ENCODE data around the gene DCAF5. TPM values are rescaled to one million over a fixed set of nuclear protein-coding genes. Genes with fewer than 3 reads are reported as not detected.

The DCAF5 gene
- total RNA-seq, 1 donor from 2014 or later = 92.5 TPM

DNA sequence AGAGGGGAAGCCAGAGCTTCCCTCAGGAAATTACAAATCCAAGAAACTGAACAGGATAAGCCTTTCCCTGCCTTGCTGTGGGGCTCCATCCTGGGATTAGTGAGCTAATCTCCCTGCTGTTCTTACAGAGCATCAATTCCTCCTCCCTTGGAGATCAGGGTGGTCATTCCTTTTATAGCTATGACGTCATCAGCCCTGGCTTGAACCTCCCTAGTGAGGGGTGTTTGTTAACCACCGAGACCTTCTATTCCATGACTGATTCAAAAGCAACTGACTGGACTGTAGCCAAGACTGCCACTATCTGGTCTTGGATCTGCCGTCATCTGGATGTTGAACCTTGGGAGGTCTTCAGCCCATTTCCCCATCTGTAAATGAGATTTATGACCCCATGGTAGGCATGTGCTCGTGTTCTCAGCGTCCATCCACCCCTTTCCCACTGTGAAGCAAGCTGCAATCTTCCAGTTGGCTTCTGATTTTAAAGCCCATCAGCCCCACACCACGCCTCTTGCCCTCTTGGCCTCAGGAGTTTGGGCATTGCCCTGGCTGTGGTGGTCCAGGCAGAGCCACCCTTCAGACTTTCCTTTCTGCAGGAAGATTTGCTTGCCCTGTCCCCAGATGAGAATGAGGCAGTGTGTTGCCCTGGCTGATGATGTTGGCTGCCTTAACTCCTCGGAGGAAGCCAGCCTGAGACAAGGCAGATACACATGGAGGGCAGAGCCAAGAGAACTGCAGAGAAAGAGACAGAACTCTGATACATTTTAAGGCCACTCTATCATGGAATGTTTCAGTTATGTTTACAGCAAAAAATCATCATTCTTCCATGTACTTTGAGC, 114.2 kb downstream of the DCAF5 start:
- Mint-ChIP-seq H3K36me3 (ENCODE audit: insufficient read depth) (no peaks in the 10 kb centered on the region), H3K27ac (no peak overlapping the region), H3K27me3 (peaks cover 19% of the 10 kb centered on the region), H3K4me3 (ENCODE audit: low read depth) (no peak overlapping the region), H3K4me1 (ENCODE audit: low read depth) (peaks cover 17% of the 10 kb centered on the region), H3K9me3 (ENCODE audit: low read depth) (no peaks in the 10 kb centered on the region)
- TF ChIP-seq, protein P1, sequence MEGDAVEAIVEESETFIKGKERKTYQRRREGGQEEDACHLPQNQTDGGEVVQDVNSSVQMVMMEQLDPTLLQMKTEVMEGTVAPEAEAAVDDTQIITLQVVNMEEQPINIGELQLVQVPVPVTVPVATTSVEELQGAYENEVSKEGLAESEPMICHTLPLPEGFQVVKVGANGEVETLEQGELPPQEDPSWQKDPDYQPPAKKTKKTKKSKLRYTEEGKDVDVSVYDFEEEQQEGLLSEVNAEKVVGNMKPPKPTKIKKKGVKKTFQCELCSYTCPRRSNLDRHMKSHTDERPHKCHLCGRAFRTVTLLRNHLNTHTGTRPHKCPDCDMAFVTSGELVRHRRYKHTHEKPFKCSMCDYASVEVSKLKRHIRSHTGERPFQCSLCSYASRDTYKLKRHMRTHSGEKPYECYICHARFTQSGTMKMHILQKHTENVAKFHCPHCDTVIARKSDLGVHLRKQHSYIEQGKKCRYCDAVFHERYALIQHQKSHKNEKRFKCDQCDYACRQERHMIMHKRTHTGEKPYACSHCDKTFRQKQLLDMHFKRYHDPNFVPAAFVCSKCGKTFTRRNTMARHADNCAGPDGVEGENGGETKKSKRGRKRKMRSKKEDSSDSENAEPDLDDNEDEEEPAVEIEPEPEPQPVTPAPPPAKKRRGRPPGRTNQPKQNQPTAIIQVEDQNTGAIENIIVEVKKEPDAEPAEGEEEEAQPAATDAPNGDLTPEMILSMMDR (IDR thresholded peaks at IDR 0.05; ENCODE audit: unreplicated experiment) = no peak
- no peak for DNase-seq (ENCODE audit: low spot score, unreplicated experiment)

DNA sequence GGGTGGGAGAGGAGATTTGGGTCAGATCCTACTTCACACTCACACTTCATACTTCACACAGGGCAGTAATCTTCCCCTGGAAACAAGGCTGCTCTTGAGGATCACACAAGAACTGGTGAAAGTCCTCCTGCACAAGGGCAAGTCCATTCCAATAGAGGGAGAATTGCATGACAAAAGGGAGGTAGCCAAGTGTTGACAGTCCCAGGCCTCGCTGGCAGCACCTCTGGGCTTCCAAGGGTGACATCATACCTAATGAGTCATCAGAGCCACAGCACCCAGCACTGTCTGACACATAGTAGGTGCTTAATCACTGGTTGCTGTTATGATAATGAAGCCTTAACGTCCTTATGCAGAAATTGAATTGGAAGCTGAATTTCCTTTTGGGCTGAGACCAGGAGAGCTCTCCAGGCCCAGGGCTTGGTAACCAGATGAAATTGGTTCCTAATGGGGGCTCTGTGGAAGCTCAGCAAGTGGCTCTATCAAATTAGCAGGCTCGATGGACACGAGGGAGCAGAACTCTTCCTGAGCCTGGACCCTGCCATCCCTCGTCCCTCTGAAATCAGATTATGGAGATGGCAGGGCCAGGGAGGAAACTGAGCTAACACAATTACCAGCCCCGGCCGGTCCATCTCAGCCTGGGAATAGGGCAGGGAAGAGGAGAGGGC, 115.0 kb downstream of the DCAF5 start:
- TF ChIP-seq, protein P1 (IDR thresholded peaks at IDR 0.05; ENCODE audit: unreplicated experiment) = no peak
- H3K4me1 Mint-ChIP-seq (ENCODE audit: low read depth) = peaks cover 12% of the 10 kb centered on the region
- no peaks in the 10 kb centered on the region for H3K9me3 Mint-ChIP-seq (ENCODE audit: low read depth)
- H3K27me3 Mint-ChIP-seq = peaks cover 19% of the 10 kb centered on the region
- H3K4me3 Mint-ChIP-seq (ENCODE audit: low read depth) = no peak overlapping the region
- H3K36me3 Mint-ChIP-seq (ENCODE audit: insufficient read depth) = no peaks in the 10 kb centered on the region
- DNase-seq (ENCODE audit: low spot score, unreplicated experiment) = no peak
- H3K27ac Mint-ChIP-seq = no peak overlapping the region

DNA sequence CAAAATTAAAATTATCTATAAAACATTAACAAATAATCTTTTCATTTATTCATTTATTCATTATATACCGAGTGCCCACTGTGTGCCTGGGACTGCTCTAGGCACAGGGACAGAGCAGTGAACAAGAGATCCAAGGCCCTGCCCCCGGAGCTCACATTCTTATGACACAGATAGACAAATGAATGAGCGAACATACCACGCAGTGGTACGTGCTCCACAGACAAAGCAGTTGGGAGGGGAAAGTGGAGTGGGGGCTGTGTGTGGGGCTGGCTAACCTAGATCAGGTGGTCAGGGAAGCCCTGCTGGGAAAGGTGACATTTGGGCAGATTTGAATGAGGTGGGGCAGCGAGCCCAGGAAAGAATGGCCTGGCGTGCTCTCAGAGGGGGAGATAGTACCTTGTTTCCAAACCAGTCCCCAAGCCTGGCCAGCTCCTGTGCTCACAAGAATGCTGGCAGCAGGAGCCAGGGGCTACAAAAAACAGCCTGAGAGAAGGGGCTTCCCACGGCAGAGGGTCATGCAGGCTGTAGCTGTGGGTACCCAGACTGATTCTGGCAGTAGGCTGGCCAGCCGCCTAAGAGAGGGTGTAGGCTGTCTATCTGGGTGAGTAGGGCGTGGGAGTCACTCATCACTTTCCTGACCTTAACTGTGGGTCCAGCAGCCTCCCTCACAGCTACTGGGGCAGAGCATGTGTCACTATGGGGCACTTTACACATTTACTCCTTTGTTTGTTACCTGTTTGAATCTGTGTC, 116.0 kb downstream of the DCAF5 start:
- no peak overlapping the region for H3K4me3 Mint-ChIP-seq (ENCODE audit: low read depth)

DNA sequence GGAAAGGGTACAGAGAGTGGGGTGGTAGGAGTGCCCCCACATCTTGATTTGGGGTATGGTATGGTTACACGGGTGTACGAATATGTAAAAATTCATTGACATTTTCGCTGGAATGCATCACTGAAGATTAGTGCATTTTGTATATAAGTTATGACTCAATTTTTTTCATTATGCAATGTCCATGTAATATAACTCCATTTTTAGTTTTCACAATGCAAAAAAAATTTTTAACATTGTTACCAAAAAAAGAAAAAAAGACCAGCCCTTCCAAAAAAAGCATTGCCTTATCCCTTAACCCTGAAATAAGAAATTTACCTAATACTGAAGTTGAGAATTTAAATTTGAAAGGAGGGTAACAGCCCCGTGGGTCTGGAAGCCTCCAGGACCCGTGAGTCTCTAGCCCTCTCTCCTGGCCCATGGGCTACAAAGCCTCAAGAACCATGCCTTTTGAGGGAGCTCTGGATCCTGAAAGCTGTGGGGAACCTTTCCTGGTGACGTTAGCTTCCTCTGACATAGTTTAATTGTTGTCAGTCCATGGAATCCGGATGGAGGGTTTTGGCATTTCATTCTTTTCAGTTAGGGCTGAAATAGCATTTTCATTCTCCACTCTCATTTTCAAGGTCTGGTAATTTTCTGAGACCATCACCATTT, 118.2 kb downstream of the DCAF5 start:
- H3K27ac Mint-ChIP-seq = no peak overlapping the region
- DNase-seq (ENCODE audit: low spot score, unreplicated experiment) = no peak
- H3K4me1 Mint-ChIP-seq (ENCODE audit: low read depth) = peaks cover 6% of the 10 kb centered on the region
- H3K9me3 Mint-ChIP-seq (ENCODE audit: low read depth) = no peaks in the 10 kb centered on the region
- peaks cover 16% of the 10 kb centered on the region for H3K27me3 Mint-ChIP-seq
- no peak overlapping the region for H3K4me3 Mint-ChIP-seq (ENCODE audit: low read depth)
- TF ChIP-seq, protein P1 (IDR thresholded peaks at IDR 0.05; ENCODE audit: unreplicated experiment) = no peak
- H3K36me3 Mint-ChIP-seq (ENCODE audit: insufficient read depth) = no peaks in the 10 kb centered on the region

More for the DNA sequence above, 116.0 kb downstream of the DCAF5 start:
- no peaks in the 10 kb centered on the region for H3K9me3 Mint-ChIP-seq (ENCODE audit: low read depth)
- H3K27ac Mint-ChIP-seq = no peak overlapping the region
- DNase-seq (ENCODE audit: low spot score, unreplicated experiment) = no peak
- peaks cover 19% of the 10 kb centered on the region for H3K27me3 Mint-ChIP-seq
- H3K4me1 Mint-ChIP-seq (ENCODE audit: low read depth) = peaks cover 6% of the 10 kb centered on the region
- no peaks in the 10 kb centered on the region for H3K36me3 Mint-ChIP-seq (ENCODE audit: insufficient read depth)
- TF ChIP-seq, protein P1 (IDR thresholded peaks at IDR 0.05; ENCODE audit: unreplicated experiment) = no peak
